OCI-LY1 (cell line): ENCODE results near the gene ESPL1.

Experiments used
- H2AFZ ChIP-seq: fragments of 200-600 bp; sonication (generic), shearing (Covaris generic); 2 replicates; pipeline ENCODE4 v1.6.0; 2014; ENCODE audit warnings: antibody characterized with exemption, mild to moderate bottlenecking, low read length
- H3F3A ChIP-seq: fragments of 200-600 bp; sonication (generic), shearing (Covaris generic); 2 replicates; pipeline ENCODE4 v1.6.0; 2014; ENCODE audit warnings: mild to moderate bottlenecking, antibody characterized with exemption, low read length, moderate library complexity; ENCODE audit not compliant: insufficient read depth
- H3K27ac ChIP-seq: fragments of 200-600 bp; sonication (generic); 2 replicates; pipeline ENCODE4 v1.5.1; 2014; ENCODE audit warnings: low read length, mixed run types, mild to moderate bottlenecking, low read depth; ENCODE audit not compliant: poor library complexity, severe bottlenecking
- H3K27me3 ChIP-seq: fragments of 200-600 bp; sonication (generic); 2 replicates; pipeline ENCODE4 v1.6.0; 2014; ENCODE audit warnings: antibody characterized with exemption, mild to moderate bottlenecking, low read length, moderate library complexity; ENCODE audit not compliant: insufficient read depth
- H3K36me3 ChIP-seq: fragments of 200-600 bp; sonication (generic); 2 replicates; pipeline ENCODE4 v1.6.1; 2014; ENCODE audit warnings: mild to moderate bottlenecking, antibody characterized with exemption, low read length, moderate library complexity, mixed read lengths; ENCODE audit not compliant: insufficient read depth
- H3K4me1 ChIP-seq: fragments of 200-600 bp; sonication (generic); 2 replicates; pipeline ENCODE4 v1.5.1; 2014; ENCODE audit warnings: mild to moderate bottlenecking, low read length, moderate library complexity; ENCODE audit not compliant: insufficient read depth, severe bottlenecking
- H3K4me2 ChIP-seq: fragments of 200-600 bp; sonication (generic), shearing (Covaris generic); 2 replicates; pipeline ENCODE4 v1.6.1; 2014; ENCODE audit warnings: low read length
- H3K4me3 ChIP-seq: fragments of 200-600 bp; sonication (generic); 2 replicates; pipeline ENCODE4 v1.5.1; 2014; ENCODE audit warnings: low read length, low read depth, mild to moderate bottlenecking, mixed read lengths; ENCODE audit not compliant: poor library complexity, severe bottlenecking
- H3K79me2 ChIP-seq: fragments of 200-600 bp; shearing (Covaris generic); 2 replicates; pipeline ENCODE4 v1.6.1; 2016; ENCODE audit warnings: mixed run types, low read length, mixed read lengths; ENCODE audit not compliant: insufficient read depth
- H3K9ac ChIP-seq: fragments of 200-600 bp; sonication (generic), shearing (Covaris generic); 2 replicates; pipeline ENCODE4 v1.6.1; 2014; ENCODE audit warnings: mild to moderate bottlenecking, low read length, mixed read lengths
- H3K9me2 ChIP-seq: fragments of 200-600 bp; sonication (generic), shearing (Covaris generic); 2 replicates; pipeline ENCODE4 v1.6.1; 2014; ENCODE audit warnings: low read depth, mild to moderate bottlenecking, low read length, mixed read lengths
- H3K9me3 ChIP-seq: fragments of 200-600 bp; shearing (Covaris generic); 2 replicates; pipeline ENCODE4 v1.6.1; 2014; ENCODE audit warnings: low read length, mixed read lengths
- H4K20me1 ChIP-seq: fragments of 200-600 bp; sonication (generic), shearing (Covaris generic); 2 replicates; pipeline ENCODE4 v1.6.0; 2016; ENCODE audit warnings: mild to moderate bottlenecking, low read length; ENCODE audit not compliant: insufficient read depth
- CTCF ChIP-seq: fragments of 200-600 bp; sonication (generic), shearing (Covaris generic); IDR thresholded peaks from 2 replicates; pipeline ENCODE4 v1.5.1; 2017; ENCODE audit warnings: mild to moderate bottlenecking, antibody characterized with exemption, low read length, moderate library complexity, mixed read lengths
- EZH2 ChIP-seq: fragments of 200-600 bp; sonication (generic), shearing (Covaris generic); IDR thresholded peaks from 2 replicates; pipeline ENCODE4 v1.8.0; 2017; ENCODE audit warnings: borderline replicate concordance, mixed run types, mild to moderate bottlenecking, antibody characterized with exemption, low read length, moderate library complexity, mixed read lengths

The ESPL1 gene

GRCh38 chr12:53279283-53279869 is 11.3 kb downstream of the ESPL1 start:
- no peak overlapping the region for H3K4me3 ChIP-seq
- H3K9ac ChIP-seq, result no peak overlapping the region
- H3K4me2 ChIP-seq, result no peak overlapping the region
- TF ChIP-seq EZH2 (no peak), CTCF (no peak)
- no peaks in the 10 kb centered on the region for H3K4me1 ChIP-seq
- no peaks in the 10 kb centered on the region for H3K79me2 ChIP-seq
- H3K27me3 ChIP-seq, result no peaks in the 10 kb centered on the region
- no peak overlapping the region for H2AFZ ChIP-seq
- H3K9me2 ChIP-seq, result no peaks in the 10 kb centered on the region
- no peaks in the 10 kb centered on the region for H4K20me1 ChIP-seq
- H3K27ac ChIP-seq, result no peak overlapping the region
- no peaks in the 10 kb centered on the region for H3K9me3 ChIP-seq
- peaks cover 97% of the 10 kb centered on the region for H3K36me3 ChIP-seq
- H3F3A ChIP-seq, result no peaks in the 10 kb centered on the region

- H3K4me2 ChIP-seq, result no peak overlapping the region
- H3K79me2 ChIP-seq, result no peaks in the 10 kb centered on the region
- H3K9ac ChIP-seq, result no peak overlapping the region
- H3K4me3 ChIP-seq, result no peak overlapping the region
- H3K36me3 ChIP-seq, result peaks cover 96% of the 10 kb centered on the region
- no peaks in the 10 kb centered on the region for H4K20me1 ChIP-seq
- H3K9me2 ChIP-seq, result no peaks in the 10 kb centered on the region
- no peak overlapping the region for H3K27ac ChIP-seq
- H2AFZ ChIP-seq, result no peak overlapping the region
- TF ChIP-seq CTCF, result no peak
- TF ChIP-seq EZH2, result no peak
- H3F3A ChIP-seq, result no peaks in the 10 kb centered on the region
- H3K27me3 ChIP-seq, result no peaks in the 10 kb centered on the region
- H3K9me3 ChIP-seq, result no peaks in the 10 kb centered on the region
- H3K4me1 ChIP-seq, result no peaks in the 10 kb centered on the region
These were observed 11.9 kb downstream of the ESPL1 start for GRCh38 chr12:53279888-53280498.

- H4K20me1 ChIP-seq, result no peaks in the 10 kb centered on the region
- TF ChIP-seq CTCF (no peak), EZH2 (no peak)
- H3K9ac ChIP-seq, result no peak overlapping the region
- H3K4me2 ChIP-seq, result no peak overlapping the region
- no peaks in the 10 kb centered on the region for H3K27me3 ChIP-seq
- H3K27ac ChIP-seq, result no peak overlapping the region
- no peak overlapping the region for H3K4me3 ChIP-seq
- H3F3A ChIP-seq, result no peaks in the 10 kb centered on the region
- H3K9me3 ChIP-seq, result no peaks in the 10 kb centered on the region
- H3K36me3 ChIP-seq, result peaks cover 83% of the 10 kb centered on the region
- no peaks in the 10 kb centered on the region for H3K79me2 ChIP-seq
- no peaks in the 10 kb centered on the region for H3K4me1 ChIP-seq
- H3K9me2 ChIP-seq, result no peaks in the 10 kb centered on the region
- H2AFZ ChIP-seq, result no peak overlapping the region
These were observed 18.3 kb downstream of the ESPL1 start for GRCh38 chr12:53286448-53286847.
